SK-N-SH (cell line): Measurements from ENCODE around the gene PRRC2B. TPM values are rescaled to one million over a fixed set of nuclear protein-coding genes. Genes with fewer than 3 reads are reported as not detected.

Experiments used
- CTCF ChIA-PET: fragments of 300-600, 350-600 bp; formaldehyde crosslinking; extraction: SDS; loops from one replicate; lab custom pipeline; 2021; lab: Yijun Ruan, JAX
- POLR2A ChIA-PET: fragments of 350-600 bp; sonication (Branson Sonifier 250); formaldehyde crosslinking; extraction: SDS; loops from one replicate; lab custom pipeline; 2020; ENCODE audit warnings: antibody characterized with exemption, inconsistent platforms; lab: Yijun Ruan, JAX
- DNase-seq: peaks from one replicate; pipeline ENCODE4 v3.0.0; 2012
- H2AFZ ChIP-seq: fragments of 200-600 bp; sonication (generic); 2 replicates; pipeline ENCODE4 v1.8.1; 2016; ENCODE audit warnings: antibody characterized with exemption, mild to moderate bottlenecking, low read depth
- H3F3A ChIP-seq: fragments of 200-600 bp; sonication (generic); replicated peaks from 2 replicates; pipeline ENCODE3; 2016; ENCODE audit warnings: antibody characterized with exemption, mild to moderate bottlenecking; ENCODE audit not compliant: insufficient read depth
- H3K27ac ChIP-seq, 2 experiments: fragments of 200-500 bp in 1 of 2; fragments of 200-600 bp in 1 of 2; sonication (Bioruptor generic) in 1 of 2; sonication (generic), shearing (Covaris generic) in 1 of 2; 2 replicates each; pipeline versions ENCODE4 v1.5.1 to v1.6.1; 2014 to 2016; ENCODE audit warnings: low read depth in 2 of 2, inconsistent platforms in 1 of 2, low read length in 1 of 2, mild to moderate bottlenecking in 1 of 2, mixed read lengths in 1 of 2
- H3K27me3 ChIP-seq: fragments of 200-600 bp; sonication (generic), shearing (Covaris generic); 2 replicates; pipeline ENCODE4 v1.6.1; 2016; ENCODE audit warnings: mixed run types; ENCODE audit not compliant: insufficient read depth
- H3K36me3 ChIP-seq, 2 experiments: fragments of 200-500 bp in 1 of 2; fragments of 200-600 bp in 1 of 2; sonication (Bioruptor generic) in 1 of 2; sonication (generic) in 1 of 2; replicated peaks in 1 of 2; 2 replicates each; pipeline versions ENCODE3 to v1.5.1; 2014 to 2016; ENCODE audit warnings: low read length in 1 of 2, mild to moderate bottlenecking in 1 of 2; ENCODE audit not compliant: insufficient read depth in 2 of 2, control insufficient read depth in 1 of 2
- H3K4me1 ChIP-seq, 2 experiments: fragments of 200-500 bp in 1 of 2; fragments of 200-600 bp in 1 of 2; sonication (Bioruptor generic) in 1 of 2; sonication (generic), shearing (Covaris generic) in 1 of 2; 2 replicates each; pipeline versions ENCODE4 v1.5.1 to v1.6.1; 2014 to 2016; ENCODE audit warnings: low read depth in 1 of 2, low read length in 1 of 2, mixed run types in 1 of 2; ENCODE audit not compliant: insufficient read depth in 2 of 2, control insufficient read depth in 1 of 2
- H3K4me2 ChIP-seq: fragments of 200-600 bp; sonication (generic), shearing (Covaris generic); 2 replicates; pipeline ENCODE4 v1.6.1; 2017; ENCODE audit warnings: mixed run types
- H3K4me3 ChIP-seq, 2 experiments: fragments of 200-500 bp in 1 of 2; fragments of 200-600 bp in 1 of 2; sonication (Bioruptor generic) in 1 of 2; sonication (generic), shearing (Covaris generic) in 1 of 2; 2 replicates each; pipeline versions ENCODE4 v1.5.1 to v1.8.1; 2014 to 2016; ENCODE audit warnings: low read depth in 2 of 2, inconsistent platforms in 1 of 2, low read length in 1 of 2, mild to moderate bottlenecking in 1 of 2, mixed read lengths in 1 of 2, moderate library complexity in 1 of 2
- H3K79me2 ChIP-seq: fragments of 200-600 bp; sonication (generic); 2 replicates; pipeline ENCODE4 v1.8.1; 2017; ENCODE audit warnings: mild to moderate bottlenecking; ENCODE audit not compliant: insufficient read depth
- H3K9ac ChIP-seq: fragments of 200-600 bp; sonication (generic); 2 replicates; pipeline ENCODE4 v1.6.1; 2017; ENCODE audit warnings: mixed run types
- H3K9me2 ChIP-seq: fragments of 200-600 bp; sonication (generic); 2 replicates; pipeline ENCODE4 v1.6.1; 2017; ENCODE audit warnings: mixed run types
- H3K9me3 ChIP-seq: fragments of 200-600 bp; sonication (generic); 2 replicates; pipeline ENCODE4 v1.6.1; 2017; ENCODE audit warnings: mixed run types, mild to moderate bottlenecking, moderate library complexity
- H4K20me1 ChIP-seq: fragments of 200-600 bp; sonication (generic); 2 replicates; pipeline ENCODE4 v1.6.1; 2017; ENCODE audit warnings: mild to moderate bottlenecking, mixed run types; ENCODE audit not compliant: insufficient read depth
- CHD2 ChIP-seq: fragments of 150-350 bp; IDR thresholded peaks from 2 replicates; pipeline ENCODE4 v1.6.1; 2018; ENCODE audit warnings: low read length; ENCODE audit not compliant: partially characterized antibody
- CTCF ChIP-seq: fragments of 200-600 bp; sonication (generic); IDR thresholded peaks from 2 replicates; pipeline ENCODE4 v1.6.1; 2017; ENCODE audit warnings: antibody characterized with exemption, mild to moderate bottlenecking, moderate library complexity
- EP300 ChIP-seq, 2 experiments: IDR thresholded peaks; 2 replicates each; pipeline versions ENCODE4 v1.4.0 to v1.6.1; 2012; ENCODE audit warnings: borderline replicate concordance in 1 of 2, low read depth in 1 of 2, low read length in 1 of 2
- GABPA ChIP-seq: IDR thresholded peaks from 2 replicates; pipeline ENCODE4 v1.4.0; 2012; ENCODE audit warnings: low read depth, mild to moderate bottlenecking
- IRF3 ChIP-seq: fragments of 150-350 bp; IDR thresholded peaks from 2 replicates; pipeline ENCODE4 v1.6.1; 2016; ENCODE audit warnings: mild to moderate bottlenecking, low read depth, low read length
- JUND ChIP-seq: IDR thresholded peaks from 2 replicates; pipeline ENCODE4 v1.4.0; 2012
- REST ChIP-seq: IDR thresholded peaks from 2 replicates; pipeline ENCODE4 v1.6.1; 2012; ENCODE audit warnings: mild to moderate bottlenecking, low read depth, low read length, moderate library complexity
- RFX5 ChIP-seq: IDR thresholded peaks from 2 replicates; pipeline ENCODE4 v1.6.1; 2012; ENCODE audit warnings: mild to moderate bottlenecking, improper control_type of control experiment, low read length
- TAF1 ChIP-seq: IDR thresholded peaks from 2 replicates; pipeline ENCODE4 v1.6.1; 2012; ENCODE audit warnings: low read depth, mild to moderate bottlenecking, low read length, moderate library complexity, borderline replicate concordance
- TCF12 ChIP-seq: IDR thresholded peaks from 2 replicates; pipeline ENCODE4 v1.4.0; 2012
- TEAD4 ChIP-seq: IDR thresholded peaks from 2 replicates; pipeline ENCODE4 v1.4.0; 2012; ENCODE audit warnings: mild to moderate bottlenecking, borderline replicate concordance; ENCODE audit not compliant: insufficient read depth
- YY1 ChIP-seq: IDR thresholded peaks from 2 replicates; pipeline ENCODE4 v1.4.0; 2012; ENCODE audit warnings: low read depth, mild to moderate bottlenecking
- ZBTB33 ChIP-seq: IDR thresholded peaks from 2 replicates; pipeline ENCODE4 v1.4.0; 2012; ENCODE audit warnings: low read depth, borderline replicate concordance
- WGBS: methylation state at CpG from one replicate; pipeline ENCODE4 v1.1.6; 2017; ENCODE audit warnings: low lambda C conversion rate; 5-methylcytosine and 5-hydroxymethylcytosine counted together
- polyA plus RNA-seq, 3 experiments: library from polyadenylated mRNA; depleted of rRNA; stranded (reverse); fragments of >200 nt; gene quantifications; 2 replicates each; pipeline ENCODE4 v1.2.3, GENCODE V29; 2012

PRRC2B gene
- polyA plus RNA-seq, 1 of the 3 experiments (the other 2 are of a cell fraction): 26.3 TPM

GRCh38 chr9:131487621-131488031 is 93.7 kb downstream of the PRRC2B start:
- H4K20me1 ChIP-seq: peaks cover 8% of the 10 kb centered on the region; the same call in 1 of the 2 replicates
- no peak for DNase-seq
- H3F3A ChIP-seq: peaks cover 3% of the 10 kb centered on the region
- no peak overlapping the region for H3K4me3 ChIP-seq
- H3K4me1 ChIP-seq: no peaks in the 10 kb centered on the region; a peak in 1 of 4 replicates
- no peaks in the 10 kb centered on the region for H3K9me3 ChIP-seq
- no peak overlapping the region for H3K9ac ChIP-seq
- peaks cover 11% of the 10 kb centered on the region; the same call in 1 of the 2 replicates for H3K79me2 ChIP-seq
- POLR2A ChIA-PET: no interaction called here
- CTCF ChIA-PET: interaction anchor here (1.0 to 1.5 kb wide), 3 partner anchors 9 to 138 kb away, joined by 3 to 7 read pairs (median 3); no protein-coding TSS in a partner anchor
- no peaks in the 10 kb centered on the region for H3K9me2 ChIP-seq
- no peak overlapping the region for H3K4me2 ChIP-seq
- H3K27ac ChIP-seq: no peak overlapping the region
- no peaks in the 10 kb centered on the region for H3K27me3 ChIP-seq
- peaks cover 43 to 99% of the 10 kb centered on the region in 2 experiments for H3K36me3 ChIP-seq
- no peak overlapping the region for H2AFZ ChIP-seq
- 92% methylated on average over 13 of the region's 14 CpGs for WGBS
- TF ChIP-seq REST: no peak
- no peak for TF ChIP-seq RFX5
- no peak for TF ChIP-seq IRF3
- TF ChIP-seq YY1: no peak
- no peak for TF ChIP-seq TCF12
- no peak for TF ChIP-seq TAF1
- TF ChIP-seq JUND: no peak
- TF ChIP-seq GABPA: no peak
- TF ChIP-seq CTCF: no peak
- TF ChIP-seq CHD2: no peak
- TF ChIP-seq EP300 (IDR thresholded peaks at IDR 0.05; ENCODE audit: borderline replicate concordance in 1 of 2, low read depth in 1 of 2, low read length in 1 of 2): no peak
- TF ChIP-seq TEAD4: no peak
- no peak for TF ChIP-seq ZBTB33
